ENCODE measurements around the gene SLC26A6. TPM values are rescaled to one million over a fixed set of nuclear protein-coding genes. Genes with fewer than 3 reads are reported as not detected.

SLC26A6 gene
- total and polyA plus RNA-seq, 2 of the 13 experiments (the other 11 are each of a cell fraction or from before 2014, with no cell fraction given), result 40.7 to 184 TPM

DNA sequence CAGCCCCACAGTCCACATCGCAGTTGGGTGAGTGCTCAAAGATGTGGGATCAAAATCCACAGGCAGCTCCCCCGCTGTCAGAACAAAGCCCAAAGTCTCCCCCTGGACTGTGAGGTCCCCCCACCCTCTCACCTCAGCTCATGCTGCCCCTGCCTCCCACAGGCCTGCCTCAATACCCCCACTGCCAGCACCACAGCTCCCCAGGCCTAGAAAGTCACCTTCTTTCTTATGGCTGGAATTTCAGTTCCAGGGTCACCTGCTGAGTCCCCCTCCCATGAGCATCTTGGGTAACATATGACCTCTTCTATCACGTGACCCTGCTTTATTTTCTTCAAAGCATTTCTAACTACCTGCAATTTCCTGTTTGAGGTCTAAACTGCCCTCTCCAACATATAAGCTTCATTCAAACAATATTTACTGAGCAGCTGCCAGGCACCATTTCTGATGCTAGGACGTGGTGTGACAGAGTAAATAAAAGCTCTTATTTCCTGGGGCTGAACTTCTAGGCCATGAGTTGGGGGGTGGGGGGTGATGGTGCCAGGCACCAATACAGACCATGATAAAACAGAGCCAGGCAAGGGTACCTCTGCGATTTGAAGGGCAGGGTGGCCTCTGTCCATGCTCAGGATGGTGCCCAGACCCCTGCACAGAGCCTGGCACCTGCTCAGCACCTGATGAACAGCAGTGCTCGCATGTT is 11.3 kb downstream of the SLC26A6 start (continued):
- TF ChIP-seq, protein P1, sequence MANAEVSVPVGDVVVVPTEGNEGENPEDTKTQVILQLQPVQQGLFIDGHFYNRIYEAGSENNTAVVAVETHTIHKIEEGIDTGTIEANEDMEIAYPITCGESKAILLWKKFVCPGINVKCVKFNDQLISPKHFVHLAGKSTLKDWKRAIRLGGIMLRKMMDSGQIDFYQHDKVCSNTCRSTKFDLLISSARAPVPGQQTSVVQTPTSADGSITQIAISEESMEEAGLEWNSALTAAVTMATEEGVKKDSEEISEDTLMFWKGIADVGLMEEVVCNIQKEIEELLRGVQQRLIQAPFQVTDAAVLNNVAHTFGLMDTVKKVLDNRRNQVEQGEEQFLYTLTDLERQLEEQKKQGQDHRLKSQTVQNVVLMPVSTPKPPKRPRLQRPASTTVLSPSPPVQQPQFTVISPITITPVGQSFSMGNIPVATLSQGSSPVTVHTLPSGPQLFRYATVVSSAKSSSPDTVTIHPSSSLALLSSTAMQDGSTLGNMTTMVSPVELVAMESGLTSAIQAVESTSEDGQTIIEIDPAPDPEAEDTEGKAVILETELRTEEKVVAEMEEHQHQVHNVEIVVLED (CRISPR knock-in tag; IDR thresholded peaks at IDR 0.05; ENCODE audit: borderline replicate concordance), result 0 out of 2 replicates have a peak, but pooled peaks have one; percentile 2
- no peak for TF ChIP-seq RORA (CRISPR knock-in tag; IDR thresholded peaks at IDR 0.05)
- TF ChIP-seq POLR2G (IDR thresholded peaks at IDR 0.05; ENCODE audit: low read depth, low read length), result no peak; the same call in 1 of the 2 replicates
- no peak for TF ChIP-seq ZNF124 (CRISPR knock-in tag; IDR thresholded peaks at IDR 0.05)
- TF ChIP-seq, protein P2, sequence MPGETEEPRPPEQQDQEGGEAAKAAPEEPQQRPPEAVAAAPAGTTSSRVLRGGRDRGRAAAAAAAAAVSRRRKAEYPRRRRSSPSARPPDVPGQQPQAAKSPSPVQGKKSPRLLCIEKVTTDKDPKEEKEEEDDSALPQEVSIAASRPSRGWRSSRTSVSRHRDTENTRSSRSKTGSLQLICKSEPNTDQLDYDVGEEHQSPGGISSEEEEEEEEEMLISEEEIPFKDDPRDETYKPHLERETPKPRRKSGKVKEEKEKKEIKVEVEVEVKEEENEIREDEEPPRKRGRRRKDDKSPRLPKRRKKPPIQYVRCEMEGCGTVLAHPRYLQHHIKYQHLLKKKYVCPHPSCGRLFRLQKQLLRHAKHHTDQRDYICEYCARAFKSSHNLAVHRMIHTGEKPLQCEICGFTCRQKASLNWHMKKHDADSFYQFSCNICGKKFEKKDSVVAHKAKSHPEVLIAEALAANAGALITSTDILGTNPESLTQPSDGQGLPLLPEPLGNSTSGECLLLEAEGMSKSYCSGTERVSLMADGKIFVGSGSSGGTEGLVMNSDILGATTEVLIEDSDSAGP (CRISPR knock-in tag; IDR thresholded peaks at IDR 0.05; ENCODE audit: borderline replicate concordance), result peak; percentile 12; the same call in 1 of the 2 replicates
- no peak; the same call in 1 of the 2 replicates for TF ChIP-seq ZNF746 (CRISPR knock-in tag; IDR thresholded peaks at IDR 0.05)
- peak; percentile 64 for TF ChIP-seq ELF1 (CRISPR knock-in tag; IDR thresholded peaks at IDR 0.05)
- TF ChIP-seq ZNF451 (CRISPR knock-in tag; IDR thresholded peaks at IDR 0.05), result no peak
- TF ChIP-seq TEAD3 (CRISPR knock-in tag; optimal IDR thresholded peaks at IDR 0.05; ENCODE audit: borderline replicate concordance), result peak; percentile 71
- TF ChIP-seq, protein P3, sequence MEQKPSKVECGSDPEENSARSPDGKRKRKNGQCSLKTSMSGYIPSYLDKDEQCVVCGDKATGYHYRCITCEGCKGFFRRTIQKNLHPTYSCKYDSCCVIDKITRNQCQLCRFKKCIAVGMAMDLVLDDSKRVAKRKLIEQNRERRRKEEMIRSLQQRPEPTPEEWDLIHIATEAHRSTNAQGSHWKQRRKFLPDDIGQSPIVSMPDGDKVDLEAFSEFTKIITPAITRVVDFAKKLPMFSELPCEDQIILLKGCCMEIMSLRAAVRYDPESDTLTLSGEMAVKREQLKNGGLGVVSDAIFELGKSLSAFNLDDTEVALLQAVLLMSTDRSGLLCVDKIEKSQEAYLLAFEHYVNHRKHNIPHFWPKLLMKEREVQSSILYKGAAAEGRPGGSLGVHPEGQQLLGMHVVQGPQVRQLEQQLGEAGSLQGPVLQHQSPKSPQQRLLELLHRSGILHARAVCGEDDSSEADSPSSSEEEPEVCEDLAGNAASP (CRISPR knock-in tag; IDR thresholded peaks at IDR 0.05; ENCODE audit: borderline replicate concordance), result no peak
- TF ChIP-seq, protein P4, sequence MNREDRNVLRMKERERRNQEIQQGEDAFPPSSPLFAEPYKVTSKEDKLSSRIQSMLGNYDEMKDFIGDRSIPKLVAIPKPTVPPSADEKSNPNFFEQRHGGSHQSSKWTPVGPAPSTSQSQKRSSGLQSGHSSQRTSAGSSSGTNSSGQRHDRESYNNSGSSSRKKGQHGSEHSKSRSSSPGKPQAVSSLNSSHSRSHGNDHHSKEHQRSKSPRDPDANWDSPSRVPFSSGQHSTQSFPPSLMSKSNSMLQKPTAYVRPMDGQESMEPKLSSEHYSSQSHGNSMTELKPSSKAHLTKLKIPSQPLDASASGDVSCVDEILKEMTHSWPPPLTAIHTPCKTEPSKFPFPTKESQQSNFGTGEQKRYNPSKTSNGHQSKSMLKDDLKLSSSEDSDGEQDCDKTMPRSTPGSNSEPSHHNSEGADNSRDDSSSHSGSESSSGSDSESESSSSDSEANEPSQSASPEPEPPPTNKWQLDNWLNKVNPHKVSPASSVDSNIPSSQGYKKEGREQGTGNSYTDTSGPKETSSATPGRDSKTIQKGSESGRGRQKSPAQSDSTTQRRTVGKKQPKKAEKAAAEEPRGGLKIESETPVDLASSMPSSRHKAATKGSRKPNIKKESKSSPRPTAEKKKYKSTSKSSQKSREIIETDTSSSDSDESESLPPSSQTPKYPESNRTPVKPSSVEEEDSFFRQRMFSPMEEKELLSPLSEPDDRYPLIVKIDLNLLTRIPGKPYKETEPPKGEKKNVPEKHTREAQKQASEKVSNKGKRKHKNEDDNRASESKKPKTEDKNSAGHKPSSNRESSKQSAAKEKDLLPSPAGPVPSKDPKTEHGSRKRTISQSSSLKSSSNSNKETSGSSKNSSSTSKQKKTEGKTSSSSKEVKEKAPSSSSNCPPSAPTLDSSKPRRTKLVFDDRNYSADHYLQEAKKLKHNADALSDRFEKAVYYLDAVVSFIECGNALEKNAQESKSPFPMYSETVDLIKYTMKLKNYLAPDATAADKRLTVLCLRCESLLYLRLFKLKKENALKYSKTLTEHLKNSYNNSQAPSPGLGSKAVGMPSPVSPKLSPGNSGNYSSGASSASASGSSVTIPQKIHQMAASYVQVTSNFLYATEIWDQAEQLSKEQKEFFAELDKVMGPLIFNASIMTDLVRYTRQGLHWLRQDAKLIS (CRISPR knock-in tag; IDR thresholded peaks at IDR 0.05), result no peak
- TF ChIP-seq, protein P5, sequence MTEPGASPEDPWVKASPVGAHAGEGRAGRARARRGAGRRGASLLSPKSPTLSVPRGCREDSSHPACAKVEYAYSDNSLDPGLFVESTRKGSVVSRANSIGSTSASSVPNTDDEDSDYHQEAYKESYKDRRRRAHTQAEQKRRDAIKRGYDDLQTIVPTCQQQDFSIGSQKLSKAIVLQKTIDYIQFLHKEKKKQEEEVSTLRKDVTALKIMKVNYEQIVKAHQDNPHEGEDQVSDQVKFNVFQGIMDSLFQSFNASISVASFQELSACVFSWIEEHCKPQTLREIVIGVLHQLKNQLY (CRISPR knock-in tag; IDR thresholded peaks at IDR 0.05), result peak; percentile 79; the same call in 1 of the 2 replicates
- peak; percentile 14; the same call in 1 of the 2 replicates for TF ChIP-seq CBFB (CRISPR knock-in tag; IDR thresholded peaks at IDR 0.05)
- TF ChIP-seq, protein P6, sequence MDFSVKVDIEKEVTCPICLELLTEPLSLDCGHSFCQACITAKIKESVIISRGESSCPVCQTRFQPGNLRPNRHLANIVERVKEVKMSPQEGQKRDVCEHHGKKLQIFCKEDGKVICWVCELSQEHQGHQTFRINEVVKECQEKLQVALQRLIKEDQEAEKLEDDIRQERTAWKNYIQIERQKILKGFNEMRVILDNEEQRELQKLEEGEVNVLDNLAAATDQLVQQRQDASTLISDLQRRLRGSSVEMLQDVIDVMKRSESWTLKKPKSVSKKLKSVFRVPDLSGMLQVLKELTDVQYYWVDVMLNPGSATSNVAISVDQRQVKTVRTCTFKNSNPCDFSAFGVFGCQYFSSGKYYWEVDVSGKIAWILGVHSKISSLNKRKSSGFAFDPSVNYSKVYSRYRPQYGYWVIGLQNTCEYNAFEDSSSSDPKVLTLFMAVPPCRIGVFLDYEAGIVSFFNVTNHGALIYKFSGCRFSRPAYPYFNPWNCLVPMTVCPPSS (IDR thresholded peaks at IDR 0.05), result no peak
- TF ChIP-seq ZNF232 (CRISPR knock-in tag; IDR thresholded peaks at IDR 0.05; ENCODE audit: borderline replicate concordance), result no peak
- no peak for TF ChIP-seq EHMT2 (IDR thresholded peaks at IDR 0.05; ENCODE audit: borderline replicate concordance, low read depth, low read length)

All from HepG2 (cell line).